Peyer's patch (tissue), 4 donors: ENCODE measurements around the gene METTL24. TPM values are rescaled to one million over a fixed set of nuclear protein-coding genes. Genes with fewer than 3 reads are reported as not detected.

Source experiments
- DNase-seq, 3 donors: peaks; one replicate each; pipeline ENCODE4 v3.0.0-alpha.2; 2017 to 2019
- H3K27ac ChIP-seq, 4 donors: fragments of 200-600 bp; sonication (generic); one replicate each; pipeline ENCODE4 v1.5.1; 2016 to 2019
- H3K27me3 ChIP-seq, 2 donors: fragments of 200-600 bp; sonication (generic); one replicate each; pipeline ENCODE4 v1.5.1; 2019
- H3K36me3 ChIP-seq, 3 donors: fragments of 200-600 bp; sonication (generic); one replicate each; pipeline ENCODE4 v1.5.1; 2016 to 2019
- H3K4me1 ChIP-seq, 4 donors: fragments of 200-600 bp; sonication (generic); one replicate each; pipeline ENCODE4 v1.5.1; 2016 to 2019
- H3K4me3 ChIP-seq, 4 donors: fragments of 200-600 bp; sonication (generic); 1 replicate in 3 of 4; 2 replicates in 1 of 4; pipeline ENCODE4 v1.5.1; 2016 to 2019; ENCODE audit warnings: mild to moderate bottlenecking in 1 of 4
- H3K9me3 ChIP-seq, 4 donors: fragments of 200-600 bp; sonication (generic); one replicate each; pipeline ENCODE4 v1.5.1; 2016 to 2019; ENCODE audit warnings: mild to moderate bottlenecking in 1 of 4
- CTCF ChIP-seq, 6 experiments: fragments of 450-650 bp in 4 of 6; fragments of 200-600 bp in 2 of 6; sonication (generic) in 1 of 6; IDR thresholded peaks; one replicate each; pipeline ENCODE4 v1.5.1; 2017 to 2019; ENCODE audit warnings: antibody characterized with exemption in 6 of 6, mild to moderate bottlenecking in 3 of 6, moderate library complexity in 1 of 6
- POLR2A ChIP-seq, 2 donors: fragments of 450-650 bp; IDR thresholded peaks; one replicate each; pipeline ENCODE4 v1.5.1; 2017; ENCODE audit warnings: antibody characterized with exemption in 2 of 2, mild to moderate bottlenecking in 2 of 2, moderate library complexity in 2 of 2
- total RNA-seq, 4 donors: library from RNA; depleted of rRNA; stranded (reverse); fragments of >200 nt; gene quantifications; one replicate each; pipeline ENCODE4 v1.1.0, GENCODE V29; 2016

The METTL24 gene
- 10 to 100 TPM in 1 of 4 donors, 1 to 10 TPM in 3; 3.9 to 11.2 (median 6.8) TPM for total RNA-seq

GRCh38 chr6:110357664-110358552 is at the start of gene METTL24:
Gene METTL24 (minus strand): TSS chr6:110358349. CDS start chr6:110358272, 77 bp downstream.
- peak in 1 of 3 donors; percentile 58 for DNase-seq
- Histone ChIP-seq H3K27me3 (peaks cover 0 to 4% of the 10 kb centered on the region in 2 donors), H3K27ac (peak within 1 kb of the TSS; percentile 43 to 89 (median 63)), H3K9me3 (no peaks in the 10 kb centered on the region), H3K4me3 (peak within 1 kb of the TSS; percentile 42 to 72 (median 56)), H3K4me1 (peaks cover 0 to 15% (median 0%) of the 10 kb centered on the region in 4 donors), H3K36me3 (no peaks in the 10 kb centered on the region)
- TF ChIP-seq POLR2A (IDR thresholded peaks at IDR 0.05), result no peak
- peak in 3 of 6 experiments; percentile 28 to 51 (median 41) for TF ChIP-seq CTCF (IDR thresholded peaks at IDR 0.05)

- TF ChIP-seq POLR2A (IDR thresholded peaks at IDR 0.05), result no peak
- TF ChIP-seq CTCF (IDR thresholded peaks at IDR 0.05), result no peak
- Histone ChIP-seq H3K36me3 (no peaks in the 10 kb centered on the region), H3K27ac (no peak overlapping the region), H3K9me3 (no peaks in the 10 kb centered on the region), H3K27me3 (no peaks in the 10 kb centered on the region), H3K4me1 (no peaks in the 10 kb centered on the region), H3K4me3 (no peak overlapping the region)
- DNase-seq, result no peak
These were observed 46.5 kb upstream of the METTL24 start for GRCh38 chr6:110404607-110405006.

- TF ChIP-seq CTCF (IDR thresholded peaks at IDR 0.05), result no peak
- TF ChIP-seq POLR2A (IDR thresholded peaks at IDR 0.05), result no peak
- no peak overlapping the region for H3K27ac ChIP-seq
- H3K9me3 ChIP-seq, result no peaks in the 10 kb centered on the region
- H3K27me3 ChIP-seq, result no peaks in the 10 kb centered on the region
- no peak for DNase-seq
- H3K36me3 ChIP-seq, result no peaks in the 10 kb centered on the region
- no peak overlapping the region for H3K4me3 ChIP-seq
- H3K4me1 ChIP-seq, result no peaks in the 10 kb centered on the region
These were observed 43.5 kb upstream of the METTL24 start for GRCh38 chr6:110401585-110402176.

GRCh38 chr6:110400208-110400607 is 42.1 kb upstream of the METTL24 start:
- TF ChIP-seq CTCF (IDR thresholded peaks at IDR 0.05) (no peak), POLR2A (IDR thresholded peaks at IDR 0.05) (no peak)
- no peaks in the 10 kb centered on the region for H3K9me3 ChIP-seq
- H3K36me3 ChIP-seq, result no peaks in the 10 kb centered on the region
- H3K4me3 ChIP-seq, result peak overlapping the region in 2 of 4 donors; percentile 45 to 46
- H3K27ac ChIP-seq, result no peak overlapping the region
- DNase-seq, result no peak
- H3K4me1 ChIP-seq, result no peaks in the 10 kb centered on the region
- no peaks in the 10 kb centered on the region for H3K27me3 ChIP-seq

- no peak for TF ChIP-seq CTCF (IDR thresholded peaks at IDR 0.05)
- TF ChIP-seq POLR2A (IDR thresholded peaks at IDR 0.05), result no peak
- H3K27me3 ChIP-seq, result no peaks in the 10 kb centered on the region
- H3K4me1 ChIP-seq, result no peaks in the 10 kb centered on the region
- no peaks in the 10 kb centered on the region for H3K9me3 ChIP-seq
- DNase-seq, result no peak
- H3K36me3 ChIP-seq, result no peaks in the 10 kb centered on the region
- peak overlapping the region in 3 of 4 donors; percentile 18 to 46 (median 45) for H3K4me3 ChIP-seq
- H3K27ac ChIP-seq, result no peak overlapping the region
These were observed 41.3 kb upstream of the METTL24 start for GRCh38 chr6:110399219-110400071.
